GM10266 (cell line): ENCODE measurements around the gene UTS2R.

Source experiments
- DNase-seq: peaks from one replicate; pipeline ENCODE4 v3.0.0; 2012; ENCODE audit errors: extremely low spot score
- TF ChIP-seq, protein P1 (sequence below): IDR thresholded peaks from 2 replicates; pipeline ENCODE4 v1.5.1; 2012; ENCODE audit warnings: mild to moderate bottlenecking, low read depth; ENCODE audit not compliant: control insufficient read depth, insufficient read depth; ENCODE audit errors: missing control alignments

The UTS2R gene

DNA sequence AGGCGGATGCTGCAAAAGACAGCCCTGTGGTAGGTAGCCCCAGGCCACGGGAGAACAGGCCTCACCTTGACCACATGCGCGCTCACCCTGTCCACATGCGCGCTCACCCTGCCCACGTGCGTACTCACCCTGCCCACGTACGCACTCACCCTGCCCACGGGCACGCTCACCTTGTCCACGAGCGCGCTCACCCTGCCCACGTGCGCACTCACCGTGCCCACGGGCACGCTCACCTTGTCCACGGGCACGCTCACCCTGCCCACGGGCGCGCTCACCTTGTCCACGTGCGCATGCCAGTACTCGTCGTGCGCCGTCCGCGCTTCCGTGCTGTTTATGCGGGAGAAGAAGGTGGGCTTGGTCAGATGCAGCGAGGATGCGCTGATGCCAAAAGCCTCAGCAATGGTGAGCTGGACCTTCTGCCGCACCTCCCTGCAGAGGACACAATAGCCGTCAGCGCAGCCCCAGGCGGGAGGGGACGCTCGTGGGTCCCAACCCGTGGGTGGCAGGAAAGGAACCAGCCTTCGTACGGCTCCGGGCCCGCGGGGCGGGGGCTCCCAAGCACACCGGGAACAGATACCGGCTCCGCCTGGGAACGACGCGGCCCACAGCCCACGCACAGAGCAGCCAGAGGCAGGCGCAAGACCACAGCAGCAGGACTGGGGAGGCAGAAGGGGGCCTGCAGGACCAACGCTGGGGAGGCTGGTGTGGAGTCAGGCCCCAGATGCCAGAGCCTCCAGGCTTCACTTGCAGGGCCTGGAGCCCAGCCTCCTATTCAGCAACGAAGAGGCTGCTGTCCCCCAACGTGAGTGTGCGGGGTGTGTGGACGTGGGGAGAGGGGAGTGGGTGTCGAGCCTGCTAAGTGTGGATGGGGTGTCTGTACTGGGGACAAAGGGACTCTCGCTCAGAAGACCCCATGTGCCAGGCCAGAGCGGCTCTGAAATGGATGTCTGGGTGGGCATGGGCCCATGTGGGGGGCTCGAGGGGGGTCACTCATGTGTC, 32.4 kb downstream of the UTS2R start:
- no peak for DNase-seq
- TF ChIP-seq, protein P1, sequence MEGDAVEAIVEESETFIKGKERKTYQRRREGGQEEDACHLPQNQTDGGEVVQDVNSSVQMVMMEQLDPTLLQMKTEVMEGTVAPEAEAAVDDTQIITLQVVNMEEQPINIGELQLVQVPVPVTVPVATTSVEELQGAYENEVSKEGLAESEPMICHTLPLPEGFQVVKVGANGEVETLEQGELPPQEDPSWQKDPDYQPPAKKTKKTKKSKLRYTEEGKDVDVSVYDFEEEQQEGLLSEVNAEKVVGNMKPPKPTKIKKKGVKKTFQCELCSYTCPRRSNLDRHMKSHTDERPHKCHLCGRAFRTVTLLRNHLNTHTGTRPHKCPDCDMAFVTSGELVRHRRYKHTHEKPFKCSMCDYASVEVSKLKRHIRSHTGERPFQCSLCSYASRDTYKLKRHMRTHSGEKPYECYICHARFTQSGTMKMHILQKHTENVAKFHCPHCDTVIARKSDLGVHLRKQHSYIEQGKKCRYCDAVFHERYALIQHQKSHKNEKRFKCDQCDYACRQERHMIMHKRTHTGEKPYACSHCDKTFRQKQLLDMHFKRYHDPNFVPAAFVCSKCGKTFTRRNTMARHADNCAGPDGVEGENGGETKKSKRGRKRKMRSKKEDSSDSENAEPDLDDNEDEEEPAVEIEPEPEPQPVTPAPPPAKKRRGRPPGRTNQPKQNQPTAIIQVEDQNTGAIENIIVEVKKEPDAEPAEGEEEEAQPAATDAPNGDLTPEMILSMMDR: no peak

DNA sequence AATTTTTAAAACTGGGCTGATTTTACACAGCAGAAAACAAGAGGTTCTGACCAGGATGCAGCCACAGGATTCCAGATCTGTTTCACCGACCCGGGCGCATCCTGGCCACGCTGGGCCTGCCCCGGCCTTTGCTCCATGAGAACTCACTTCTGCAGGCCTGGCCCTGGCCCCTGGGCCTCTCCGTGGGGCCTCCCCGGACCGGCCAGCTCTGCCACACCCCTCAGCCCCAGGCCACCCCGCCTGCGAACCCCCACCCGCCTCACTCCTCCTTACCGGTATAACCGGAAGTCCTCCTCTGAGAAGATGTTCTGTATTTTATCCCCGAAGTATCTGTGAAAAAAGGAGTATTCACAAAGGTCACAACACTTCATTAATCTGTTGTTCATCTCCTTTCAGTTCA, 33.5 kb downstream of the UTS2R start:
- TF ChIP-seq, protein P1: no peak
- DNase-seq: no peak

- no peak for DNase-seq
- TF ChIP-seq, protein P1: no peak
Measured at GRCh38 chr17:82406131-82406671, 34.6 kb downstream of the UTS2R start.

- DNase-seq: no peak
- TF ChIP-seq, protein P1: no peak
Measured at GRCh38 chr17:82407255-82407654, 35.7 kb downstream of the UTS2R start.

- TF ChIP-seq, protein P1: no peak
- DNase-seq: no peak
Measured at GRCh38 chr17:82408288-82408937, 36.8 kb downstream of the UTS2R start.

DNA sequence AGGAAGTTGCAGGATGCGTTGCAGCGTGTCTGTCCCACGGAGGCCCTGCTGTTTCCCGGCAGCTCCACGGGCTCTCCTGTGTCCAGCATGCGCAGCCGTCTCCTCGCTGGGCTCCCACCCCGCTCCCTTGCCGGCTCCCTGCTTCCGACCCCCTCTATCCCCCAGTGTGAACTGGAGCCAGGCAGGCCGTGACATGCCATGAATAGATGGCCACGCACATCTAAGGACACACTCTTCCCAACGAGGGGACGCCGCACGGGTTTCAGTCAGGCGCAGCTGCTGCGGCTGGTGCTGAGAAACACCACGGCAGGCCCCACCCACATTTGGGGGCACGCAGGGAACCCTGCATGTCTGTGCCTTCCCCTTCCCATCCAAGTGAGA, 37.4 kb downstream of the UTS2R start:
- TF ChIP-seq, protein P1: no peak
- DNase-seq: no peak
